Activated CD4-positive, CD25-positive, alpha-beta regulatory T cell treated with anti-CD3 and anti-CD28 coated beads, Interleukin-2, amount 50 U/mL, for 24 hours (primary cell): Measurements from ENCODE around the gene TGFBR3L.

Source experiments
- ATAC-seq, 2 donors: fragments of 150-1000 bp; cut with Tn5 transposase; one replicate each; pipeline ENCODE4 v1.10.0; 2021; ENCODE audit warnings: mild to moderate bottlenecking in 1 of 2, moderate library complexity in 1 of 2

TGFBR3L gene

GRCh38 chr19:7961920-7962626 is 47.4 kb downstream of the TGFBR3L start:
- no peak for ATAC-seq

GRCh38 chr19:7962644-7963268 is 48.1 kb downstream of the TGFBR3L start:
- no peak for ATAC-seq

- no peak for ATAC-seq
Measured at GRCh38 chr19:7963566-7963965, 48.9 kb downstream of the TGFBR3L start.

- no peak for ATAC-seq
Measured at GRCh38 chr19:7965259-7965841, 50.7 kb downstream of the TGFBR3L start.

- no peak for ATAC-seq
Measured at GRCh38 chr19:7965921-7966665, 51.5 kb downstream of the TGFBR3L start.

- ATAC-seq: no peak
Measured at GRCh38 chr19:7968008-7968795, 53.6 kb downstream of the TGFBR3L start.
